Measurements from ENCODE around the gene TEAD3.

- TF ChIP-seq ATF2 (CRISPR knock-in tag; IDR thresholded peaks at IDR 0.05; ENCODE audit: borderline replicate concordance, low read depth) = no peak
- TF ChIP-seq ZBTB43 (CRISPR knock-in tag; IDR thresholded peaks at IDR 0.05) = no peak
- TF ChIP-seq, protein P1, sequence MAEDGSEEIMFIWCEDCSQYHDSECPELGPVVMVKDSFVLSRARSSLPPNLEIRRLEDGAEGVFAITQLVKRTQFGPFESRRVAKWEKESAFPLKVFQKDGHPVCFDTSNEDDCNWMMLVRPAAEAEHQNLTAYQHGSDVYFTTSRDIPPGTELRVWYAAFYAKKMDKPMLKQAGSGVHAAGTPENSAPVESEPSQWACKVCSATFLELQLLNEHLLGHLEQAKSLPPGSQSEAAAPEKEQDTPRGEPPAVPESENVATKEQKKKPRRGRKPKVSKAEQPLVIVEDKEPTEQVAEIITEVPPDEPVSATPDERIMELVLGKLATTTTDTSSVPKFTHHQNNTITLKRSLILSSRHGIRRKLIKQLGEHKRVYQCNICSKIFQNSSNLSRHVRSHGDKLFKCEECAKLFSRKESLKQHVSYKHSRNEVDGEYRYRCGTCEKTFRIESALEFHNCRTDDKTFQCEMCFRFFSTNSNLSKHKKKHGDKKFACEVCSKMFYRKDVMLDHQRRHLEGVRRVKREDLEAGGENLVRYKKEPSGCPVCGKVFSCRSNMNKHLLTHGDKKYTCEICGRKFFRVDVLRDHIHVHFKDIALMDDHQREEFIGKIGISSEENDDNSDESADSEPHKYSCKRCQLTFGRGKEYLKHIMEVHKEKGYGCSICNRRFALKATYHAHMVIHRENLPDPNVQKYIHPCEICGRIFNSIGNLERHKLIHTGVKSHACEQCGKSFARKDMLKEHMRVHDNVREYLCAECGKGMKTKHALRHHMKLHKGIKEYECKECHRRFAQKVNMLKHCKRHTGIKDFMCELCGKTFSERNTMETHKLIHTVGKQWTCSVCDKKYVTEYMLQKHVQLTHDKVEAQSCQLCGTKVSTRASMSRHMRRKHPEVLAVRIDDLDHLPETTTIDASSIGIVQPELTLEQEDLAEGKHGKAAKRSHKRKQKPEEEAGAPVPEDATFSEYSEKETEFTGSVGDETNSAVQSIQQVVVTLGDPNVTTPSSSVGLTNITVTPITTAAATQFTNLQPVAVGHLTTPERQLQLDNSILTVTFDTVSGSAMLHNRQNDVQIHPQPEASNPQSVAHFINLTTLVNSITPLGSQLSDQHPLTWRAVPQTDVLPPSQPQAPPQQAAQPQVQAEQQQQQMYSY (CRISPR knock-in tag; IDR thresholded peaks at IDR 0.05) = no peak
- no peak for TF ChIP-seq E2F4 (CRISPR knock-in tag; IDR thresholded peaks at IDR 0.05; ENCODE audit: borderline replicate concordance, low read depth)
- TF ChIP-seq AFF4 (CRISPR knock-in tag; IDR thresholded peaks at IDR 0.05; ENCODE audit: borderline replicate concordance) = no peak
- no peak for TF ChIP-seq ESRRA (CRISPR knock-in tag; IDR thresholded peaks at IDR 0.05; ENCODE audit: borderline replicate concordance)
- TF ChIP-seq CTCF (IDR thresholded peaks at IDR 0.05) = no peak
- TF ChIP-seq, protein P2, sequence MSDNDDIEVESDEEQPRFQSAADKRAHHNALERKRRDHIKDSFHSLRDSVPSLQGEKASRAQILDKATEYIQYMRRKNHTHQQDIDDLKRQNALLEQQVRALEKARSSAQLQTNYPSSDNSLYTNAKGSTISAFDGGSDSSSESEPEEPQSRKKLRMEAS (CRISPR knock-in tag; IDR thresholded peaks at IDR 0.05) = no peak
- no peak for TF ChIP-seq GABPB1 (CRISPR knock-in tag; IDR thresholded peaks at IDR 0.05)
- TF ChIP-seq ETV6 (CRISPR knock-in tag; IDR thresholded peaks at IDR 0.05) = no peak
- TF ChIP-seq MXD4 (CRISPR knock-in tag; IDR thresholded peaks at IDR 0.05; ENCODE audit: borderline replicate concordance) = no peak
- no peak for TF ChIP-seq ELF4 (CRISPR knock-in tag; IDR thresholded peaks at IDR 0.05; ENCODE audit: low read depth)
- TF ChIP-seq, protein P3, sequence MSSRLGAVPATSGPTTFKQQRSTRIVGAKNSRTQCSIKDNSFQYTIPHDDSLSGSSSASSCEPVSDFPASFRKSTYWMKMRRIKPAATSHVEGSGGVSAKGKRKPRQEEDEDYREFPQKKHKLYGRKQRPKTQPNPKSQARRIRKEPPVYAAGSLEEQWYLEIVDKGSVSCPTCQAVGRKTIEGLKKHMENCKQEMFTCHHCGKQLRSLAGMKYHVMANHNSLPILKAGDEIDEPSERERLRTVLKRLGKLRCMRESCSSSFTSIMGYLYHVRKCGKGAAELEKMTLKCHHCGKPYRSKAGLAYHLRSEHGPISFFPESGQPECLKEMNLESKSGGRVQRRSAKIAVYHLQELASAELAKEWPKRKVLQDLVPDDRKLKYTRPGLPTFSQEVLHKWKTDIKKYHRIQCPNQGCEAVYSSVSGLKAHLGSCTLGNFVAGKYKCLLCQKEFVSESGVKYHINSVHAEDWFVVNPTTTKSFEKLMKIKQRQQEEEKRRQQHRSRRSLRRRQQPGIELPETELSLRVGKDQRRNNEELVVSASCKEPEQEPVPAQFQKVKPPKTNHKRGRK (CRISPR knock-in tag; IDR thresholded peaks at IDR 0.05; ENCODE audit: borderline replicate concordance) = no peak
- no peak for TF ChIP-seq TCF7 (CRISPR knock-in tag; IDR thresholded peaks at IDR 0.05; ENCODE audit: low read depth)
Observed at GRCh38 chr6:35533981-35534380, 37.1 kb upstream of the TEAD3 start.

Measured in WTC11 (cell line).